ENCODE data around the gene ARRDC3. TPM values are rescaled to one million over a fixed set of nuclear protein-coding genes. Genes with fewer than 3 reads are reported as not detected.

Gene ARRDC3
- total RNA-seq, 4 donors from 2014 or later, result 168 to 289 (median 228) TPM

GRCh38 chr5:91319667-91320066 is 63.5 kb downstream of the ARRDC3 start:
- 94 to 99% methylated on average over 2 of the region's 2 CpGs for WGBS, 2 donors

GRCh38 chr5:91318724-91319123 is 64.4 kb downstream of the ARRDC3 start:
- WGBS, 2 donors, result 90 to 94% methylated on average over 9 of the region's 9 CpGs
- Histone ChIP-seq H3K9me3 (no peaks in the 10 kb centered on the region), H3K4me1 (peaks cover 24 to 34% of the 10 kb centered on the region in 2 donors), H3K4me3 (replicated peaks in 1 of 3) (no peak overlapping the region), H3K27me3 (no peaks in the 10 kb centered on the region), H3K36me3 (no peaks in the 10 kb centered on the region), H3K27ac (no peak overlapping the region)
- DNase-seq, result no peak
- TF ChIP-seq POLR2A (IDR thresholded peaks at IDR 0.05) (no peak), CTCF (IDR thresholded peaks at IDR 0.05) (no peak)
- intact Hi-C loops (cut with DNase I), result no loop called here

More at GRCh38 chr5:91319667-91320066, 63.5 kb downstream of the ARRDC3 start:
- DNase-seq, result no peak
- peaks cover 21 to 25% of the 10 kb centered on the region in 2 donors for H3K4me1 ChIP-seq
- no peak for TF ChIP-seq POLR2A (IDR thresholded peaks at IDR 0.05)
- no peak for TF ChIP-seq CTCF (IDR thresholded peaks at IDR 0.05)
- H3K27me3 ChIP-seq, result no peaks in the 10 kb centered on the region
- H3K9me3 ChIP-seq, result no peaks in the 10 kb centered on the region
- H3K27ac ChIP-seq, result no peak overlapping the region
- no peak overlapping the region for H3K4me3 ChIP-seq (replicated peaks in 1 of 3)
- intact Hi-C loops (cut with DNase I), result no loop called here
- no peaks in the 10 kb centered on the region for H3K36me3 ChIP-seq
